Mesothelial cell of epicardium (in vitro differentiated cells): Measurements from ENCODE around the gene SLC44A3. TPM values are rescaled to one million over a fixed set of nuclear protein-coding genes. Genes with fewer than 3 reads are reported as not detected.
A peak's percentile ranks its signal among the peaks of the same experiment; 100 is the strongest.

Experiments
- DNase-seq, 2 experiments: peaks; one replicate each; pipeline ENCODE4 v3.0.0; 2021; ENCODE audit warnings: low spot score in 2 of 2; ENCODE audit not compliant: unreplicated experiment in 2 of 2
- H3K27ac Mint-ChIP-seq: 2 replicates; pipeline ENCODE4 v1.8.0; 2021; ENCODE audit warnings: mixed read lengths
- H3K27me3 Mint-ChIP-seq: 2 replicates; pipeline ENCODE4 v1.8.0; 2021; ENCODE audit warnings: low read depth, mixed read lengths
- H3K36me3 Mint-ChIP-seq: 2 replicates; pipeline ENCODE4 v1.8.0; 2021; ENCODE audit warnings: mixed read lengths
- H3K4me1 Mint-ChIP-seq: 2 replicates; pipeline ENCODE4 v1.8.0; 2021; ENCODE audit warnings: mixed read lengths
- H3K4me3 Mint-ChIP-seq: 2 replicates; pipeline ENCODE4 v1.8.0; 2021; ENCODE audit warnings: mild to moderate bottlenecking, moderate library complexity, mixed read lengths
- H3K9me3 Mint-ChIP-seq: 2 replicates; pipeline ENCODE4 v1.8.0; 2021; ENCODE audit warnings: mixed read lengths
- total RNA-seq: library from RNA; stranded (reverse); gene quantifications from 3 replicates; pipeline ENCODE4 v1.2.1, GENCODE V29; 2021
- TF ChIP-seq, protein P1 (sequence below): fragments of 200-600 bp; sonication (generic); IDR thresholded peaks from one replicate; pipeline ENCODE4 v1.5.0; 2021; ENCODE audit warnings: antibody characterized with exemption; ENCODE audit not compliant: unreplicated experiment

The SLC44A3 gene, protein sequence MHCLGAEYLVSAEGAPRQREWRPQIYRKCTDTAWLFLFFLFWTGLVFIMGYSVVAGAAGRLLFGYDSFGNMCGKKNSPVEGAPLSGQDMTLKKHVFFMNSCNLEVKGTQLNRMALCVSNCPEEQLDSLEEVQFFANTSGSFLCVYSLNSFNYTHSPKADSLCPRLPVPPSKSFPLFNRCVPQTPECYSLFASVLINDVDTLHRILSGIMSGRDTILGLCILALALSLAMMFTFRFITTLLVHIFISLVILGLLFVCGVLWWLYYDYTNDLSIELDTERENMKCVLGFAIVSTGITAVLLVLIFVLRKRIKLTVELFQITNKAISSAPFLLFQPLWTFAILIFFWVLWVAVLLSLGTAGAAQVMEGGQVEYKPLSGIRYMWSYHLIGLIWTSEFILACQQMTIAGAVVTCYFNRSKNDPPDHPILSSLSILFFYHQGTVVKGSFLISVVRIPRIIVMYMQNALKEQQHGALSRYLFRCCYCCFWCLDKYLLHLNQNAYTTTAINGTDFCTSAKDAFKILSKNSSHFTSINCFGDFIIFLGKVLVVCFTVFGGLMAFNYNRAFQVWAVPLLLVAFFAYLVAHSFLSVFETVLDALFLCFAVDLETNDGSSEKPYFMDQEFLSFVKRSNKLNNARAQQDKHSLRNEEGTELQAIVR
- 9.2 to 13.2 TPM (median 11.2 TPM) in 3 replicates for total RNA-seq

DNA sequence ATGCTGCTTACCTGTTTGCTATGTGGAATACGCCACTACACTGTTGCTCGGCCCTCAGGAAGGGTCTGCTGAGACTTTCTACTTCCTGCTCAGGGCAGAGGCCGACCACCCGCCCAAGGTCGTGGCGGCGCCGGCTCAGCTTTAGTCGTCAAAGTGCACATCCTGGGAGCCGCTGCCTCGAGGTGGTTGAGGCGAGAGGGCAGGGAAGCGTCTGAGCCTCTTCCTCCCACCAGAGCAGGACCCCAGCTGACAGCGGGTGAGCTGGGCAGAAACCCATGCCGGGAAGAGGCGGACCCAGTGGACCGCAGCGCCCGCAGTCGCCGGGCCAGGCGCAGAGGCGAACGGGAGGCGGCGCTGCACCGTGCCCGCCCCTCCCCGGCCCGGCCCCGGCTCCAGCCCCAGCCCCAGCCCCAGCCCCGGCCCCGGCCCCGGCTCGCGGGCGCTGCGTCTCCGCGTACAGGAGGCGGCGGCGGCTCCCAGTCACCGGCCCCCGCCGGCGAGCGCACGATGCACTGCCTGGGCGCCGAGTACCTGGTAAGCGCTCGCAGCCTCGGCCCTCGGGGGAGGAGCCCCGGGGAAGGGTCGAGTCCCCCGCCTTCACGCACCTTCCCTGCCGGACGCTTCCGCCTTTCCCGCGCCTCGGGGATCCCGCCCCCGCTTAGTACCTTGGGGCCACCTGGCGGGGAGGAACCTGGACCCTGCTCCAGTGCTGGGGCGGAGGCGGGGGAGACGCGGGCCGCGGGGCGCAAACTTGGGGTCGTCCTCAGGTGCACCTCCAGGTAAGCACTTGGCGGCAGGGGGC lies at the start of gene SLC44A3:
TSS of gene SLC44A3 (plus strand) at position 413 of the 802 bp plus-strand sequence. CDS start at position 508, 95 bp downstream.
- peak; percentile 43 to 71 for DNase-seq
- TF ChIP-seq, protein P1, sequence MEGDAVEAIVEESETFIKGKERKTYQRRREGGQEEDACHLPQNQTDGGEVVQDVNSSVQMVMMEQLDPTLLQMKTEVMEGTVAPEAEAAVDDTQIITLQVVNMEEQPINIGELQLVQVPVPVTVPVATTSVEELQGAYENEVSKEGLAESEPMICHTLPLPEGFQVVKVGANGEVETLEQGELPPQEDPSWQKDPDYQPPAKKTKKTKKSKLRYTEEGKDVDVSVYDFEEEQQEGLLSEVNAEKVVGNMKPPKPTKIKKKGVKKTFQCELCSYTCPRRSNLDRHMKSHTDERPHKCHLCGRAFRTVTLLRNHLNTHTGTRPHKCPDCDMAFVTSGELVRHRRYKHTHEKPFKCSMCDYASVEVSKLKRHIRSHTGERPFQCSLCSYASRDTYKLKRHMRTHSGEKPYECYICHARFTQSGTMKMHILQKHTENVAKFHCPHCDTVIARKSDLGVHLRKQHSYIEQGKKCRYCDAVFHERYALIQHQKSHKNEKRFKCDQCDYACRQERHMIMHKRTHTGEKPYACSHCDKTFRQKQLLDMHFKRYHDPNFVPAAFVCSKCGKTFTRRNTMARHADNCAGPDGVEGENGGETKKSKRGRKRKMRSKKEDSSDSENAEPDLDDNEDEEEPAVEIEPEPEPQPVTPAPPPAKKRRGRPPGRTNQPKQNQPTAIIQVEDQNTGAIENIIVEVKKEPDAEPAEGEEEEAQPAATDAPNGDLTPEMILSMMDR: no peak
- Mint-ChIP-seq H3K36me3 (peaks cover 8% of the 10 kb centered on the region), H3K27ac (peak within 1 kb of the TSS; percentile 72), H3K4me3 (peak within 1 kb of the TSS; percentile 86), H3K9me3 (peaks cover 15% of the 10 kb centered on the region), H3K4me1 (peaks cover 38% of the 10 kb centered on the region), H3K27me3 (no peaks in the 10 kb centered on the region)

DNA sequence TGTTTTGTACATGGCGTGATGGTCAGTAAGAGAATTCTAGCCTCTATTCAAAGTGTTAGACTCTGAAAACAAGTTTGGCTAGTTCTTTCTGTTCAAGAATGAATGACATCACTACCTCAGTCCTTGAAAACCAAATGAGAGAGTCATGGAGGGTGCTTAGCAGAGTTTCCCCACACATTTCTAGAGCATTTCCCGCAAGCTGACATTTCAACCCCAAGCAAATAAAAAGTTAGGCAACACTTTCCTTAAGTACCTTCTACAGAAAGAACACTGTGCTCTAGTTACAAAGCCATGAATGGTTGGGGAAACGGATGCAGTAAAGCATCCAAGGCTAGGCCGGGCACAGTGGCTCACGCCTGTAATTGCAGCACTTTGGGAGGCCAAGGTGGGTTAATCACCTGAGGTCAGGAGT lies 47.9 kb upstream of the SLC44A3 start:
- peaks cover 3% of the 10 kb centered on the region for H3K9me3 Mint-ChIP-seq
- H3K27me3 Mint-ChIP-seq: no peaks in the 10 kb centered on the region
- no peak overlapping the region for H3K27ac Mint-ChIP-seq
- peaks cover 3% of the 10 kb centered on the region for H3K36me3 Mint-ChIP-seq
- DNase-seq: no peak
- no peak overlapping the region for H3K4me3 Mint-ChIP-seq
- TF ChIP-seq, protein P1: no peak
- H3K4me1 Mint-ChIP-seq: peaks cover 21% of the 10 kb centered on the region

DNA sequence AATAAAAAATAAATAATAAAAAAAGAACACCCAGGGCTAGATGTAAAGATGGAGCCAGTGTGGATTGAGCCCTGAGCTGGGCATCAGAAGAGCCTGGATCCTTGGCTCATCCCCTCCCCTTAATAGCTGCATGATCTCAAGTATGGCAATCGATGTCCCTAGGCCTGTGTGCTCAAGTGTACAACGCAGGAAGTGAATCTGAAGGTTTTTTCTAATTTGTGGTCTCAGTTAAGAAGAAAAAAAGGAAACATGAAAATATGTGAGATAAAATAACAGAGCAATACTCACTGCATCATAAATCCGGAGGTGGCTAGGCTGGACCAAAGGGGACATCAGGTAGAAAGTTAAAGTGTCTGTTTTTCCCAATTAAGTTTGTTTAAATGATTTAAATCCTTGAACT lies 47.3 kb upstream of the SLC44A3 start:
- peaks cover 4% of the 10 kb centered on the region for H3K9me3 Mint-ChIP-seq
- TF ChIP-seq, protein P1: no peak
- H3K4me1 Mint-ChIP-seq: peaks cover 21% of the 10 kb centered on the region
- no peak for DNase-seq
- H3K36me3 Mint-ChIP-seq: peaks cover 3% of the 10 kb centered on the region
- H3K27ac Mint-ChIP-seq: no peak overlapping the region
- no peak overlapping the region for H3K4me3 Mint-ChIP-seq
- no peaks in the 10 kb centered on the region for H3K27me3 Mint-ChIP-seq

DNA sequence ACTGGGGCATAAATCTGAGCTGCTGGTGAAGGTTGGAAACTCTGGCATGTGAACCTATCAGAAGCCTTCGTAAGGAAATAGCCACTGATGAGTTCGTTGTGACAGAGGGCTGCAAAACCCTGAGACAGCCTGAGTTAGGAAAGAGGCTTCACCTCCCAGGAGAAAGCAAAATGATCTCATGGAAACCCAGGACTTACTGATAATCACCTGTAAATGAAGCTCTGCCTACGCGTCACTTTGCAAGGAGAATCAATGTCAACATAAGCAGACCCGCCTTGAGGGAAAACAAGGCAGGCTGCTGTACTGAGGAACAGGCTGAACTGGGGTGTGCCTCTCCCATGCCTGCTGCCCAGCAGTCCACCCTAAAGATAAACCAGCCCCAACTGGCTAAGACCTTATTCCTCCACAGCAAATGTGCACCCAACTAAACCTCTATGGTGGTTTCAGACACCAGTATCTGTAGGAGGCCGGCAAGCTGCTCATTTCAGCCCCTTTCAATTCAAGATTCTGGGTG lies 46.8 kb upstream of the SLC44A3 start:
- Mint-ChIP-seq H3K9me3 (peaks cover 4% of the 10 kb centered on the region), H3K4me3 (no peak overlapping the region), H3K27me3 (no peaks in the 10 kb centered on the region), H3K27ac (peak overlapping the region; percentile 59), H3K4me1 (peaks cover 21% of the 10 kb centered on the region), H3K36me3 (peaks cover 3% of the 10 kb centered on the region)
- TF ChIP-seq, protein P1: no peak
- DNase-seq: no peak

DNA sequence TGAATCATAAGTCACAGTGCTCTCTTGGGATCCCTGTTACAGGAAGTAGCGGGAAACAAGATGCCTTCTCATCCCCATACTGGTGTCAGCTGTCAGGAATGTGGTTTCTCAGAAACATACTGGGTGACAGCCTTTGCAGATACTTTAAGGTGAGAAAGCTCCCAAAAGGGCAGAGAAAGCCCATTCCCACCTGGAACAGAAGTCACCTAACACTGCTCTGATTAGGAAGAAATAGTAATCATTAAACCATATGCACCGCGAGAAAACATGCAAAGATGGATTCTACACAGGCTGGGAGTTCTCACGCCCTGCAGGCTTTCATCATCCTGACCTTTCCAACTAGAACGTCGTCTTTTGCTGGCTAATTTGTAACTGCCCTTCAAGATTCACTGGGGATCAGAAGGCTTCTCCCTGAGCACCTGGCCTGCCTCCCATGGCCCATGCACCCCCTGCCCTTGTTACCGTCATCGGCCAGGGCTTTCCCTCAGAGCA lies 46.2 kb upstream of the SLC44A3 start:
- no peak for DNase-seq
- peak overlapping the region; percentile 59 for H3K27ac Mint-ChIP-seq
- peaks cover 21% of the 10 kb centered on the region for H3K4me1 Mint-ChIP-seq

More for the DNA sequence above, 46.2 kb upstream of the SLC44A3 start:
- Mint-ChIP-seq H3K36me3 (peaks cover 3% of the 10 kb centered on the region), H3K27me3 (no peaks in the 10 kb centered on the region), H3K4me3 (no peak overlapping the region), H3K9me3 (peaks cover 4% of the 10 kb centered on the region)
- TF ChIP-seq, protein P1: no peak
